Measurements from ENCODE around the gene CADPS2. TPM values are rescaled to one million over a fixed set of nuclear protein-coding genes. Genes with fewer than 3 reads are reported as not detected.

CADPS2 gene
- total RNA-seq, 1 donor from 2014 or later: 12.0 TPM

DNA sequence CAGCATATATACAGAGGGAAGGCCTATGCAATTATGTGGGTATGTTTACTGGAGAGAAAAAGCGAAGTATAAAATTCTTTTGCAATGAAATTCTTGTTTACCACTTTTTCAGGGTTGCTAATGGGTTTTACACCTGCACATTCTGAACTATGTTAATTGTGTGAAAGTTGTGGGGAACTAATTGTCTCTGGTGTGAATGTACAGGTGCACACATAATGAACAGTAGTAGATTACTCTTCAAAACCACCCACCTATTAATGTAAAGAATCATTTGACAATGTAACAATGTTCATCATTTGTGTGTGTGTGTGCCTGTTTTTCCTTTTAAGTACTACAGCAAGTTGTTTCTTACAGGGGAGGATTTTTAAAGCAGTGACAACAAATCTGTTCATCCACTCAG is 501.7 kb downstream of the CADPS2 start:
- DNase-seq (ENCODE audit: low spot score): no peak

DNA sequence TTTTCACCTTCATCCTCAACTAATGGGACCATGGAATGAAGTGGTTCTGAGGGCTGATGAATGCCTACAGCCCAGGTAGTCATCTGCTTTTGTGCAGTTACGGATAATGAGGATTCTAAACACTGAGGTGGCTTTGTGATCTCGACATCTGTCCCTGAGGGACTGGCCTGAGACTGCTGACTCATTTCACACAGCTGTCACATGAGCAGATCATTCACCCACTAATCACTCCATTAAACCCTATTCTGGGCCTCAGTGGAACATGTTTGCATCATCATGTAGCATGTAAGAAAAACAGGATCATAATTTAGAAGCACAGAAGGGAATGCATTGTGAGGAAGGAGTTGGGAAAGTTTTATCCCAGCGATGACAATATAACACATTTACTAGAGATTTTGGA is 502.3 kb downstream of the CADPS2 start:
- no peak for DNase-seq (ENCODE audit: low spot score)

DNA sequence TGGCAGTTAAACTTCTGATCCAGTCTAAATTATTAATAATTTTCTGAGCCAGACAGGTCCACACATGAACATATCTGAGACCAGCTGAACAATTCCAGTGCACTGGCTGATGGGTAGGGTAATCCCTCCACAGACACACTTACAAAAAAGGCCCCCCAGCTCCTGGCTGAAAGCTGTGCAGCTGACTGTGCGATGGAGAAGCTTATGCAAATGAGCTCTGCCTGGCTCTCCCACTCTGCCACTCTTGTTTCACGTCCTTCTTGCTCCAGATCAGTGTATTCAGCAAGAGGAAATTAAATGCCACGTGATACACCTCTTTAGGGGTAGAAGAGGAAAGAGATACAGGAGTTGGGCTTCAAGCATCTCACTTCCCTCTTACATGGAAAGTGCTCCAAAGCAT is 505.3 kb downstream of the CADPS2 start:
- DNase-seq (ENCODE audit: low spot score): no peak

DNA sequence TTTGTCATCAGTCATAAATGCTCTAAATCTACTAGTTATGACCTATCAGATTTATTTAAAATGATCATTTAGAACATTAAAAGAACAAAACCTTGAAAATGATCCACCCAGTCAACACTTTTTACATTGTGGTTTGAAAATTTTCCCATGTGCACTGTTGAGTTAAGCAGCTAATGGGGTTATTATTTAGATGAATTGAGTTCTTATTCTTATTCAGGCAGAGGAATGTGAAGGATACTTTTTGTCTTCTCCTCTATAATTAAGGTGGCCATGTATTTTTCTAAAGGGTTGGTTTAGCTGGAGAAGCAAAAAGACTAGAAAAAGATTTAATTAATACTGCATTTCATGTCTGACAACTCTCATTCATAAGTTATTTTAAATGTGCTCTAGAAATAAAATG is 506.8 kb downstream of the CADPS2 start:
- no peak for DNase-seq (ENCODE audit: low spot score)

DNA sequence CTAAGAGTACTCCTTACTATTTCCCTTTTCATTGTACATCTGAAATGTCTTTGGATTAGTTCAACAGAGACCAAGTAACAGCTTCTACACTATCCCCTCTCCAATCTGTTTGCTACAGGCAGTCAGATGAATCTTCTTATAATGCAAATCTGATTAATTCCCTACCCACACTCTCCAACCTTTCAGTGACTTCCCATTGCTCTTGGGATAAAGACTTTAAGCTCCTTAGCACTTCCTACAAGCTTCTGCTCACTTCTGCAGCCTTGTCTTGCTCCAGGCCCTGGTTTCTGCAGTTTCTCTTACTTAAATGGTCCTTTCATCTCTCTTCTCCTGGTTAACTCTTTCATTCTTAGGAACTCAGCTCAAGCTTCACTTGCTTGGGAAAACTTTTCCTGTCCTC is 516.5 kb downstream of the CADPS2 start:
- no peak for DNase-seq (ENCODE audit: low spot score)

DNA sequence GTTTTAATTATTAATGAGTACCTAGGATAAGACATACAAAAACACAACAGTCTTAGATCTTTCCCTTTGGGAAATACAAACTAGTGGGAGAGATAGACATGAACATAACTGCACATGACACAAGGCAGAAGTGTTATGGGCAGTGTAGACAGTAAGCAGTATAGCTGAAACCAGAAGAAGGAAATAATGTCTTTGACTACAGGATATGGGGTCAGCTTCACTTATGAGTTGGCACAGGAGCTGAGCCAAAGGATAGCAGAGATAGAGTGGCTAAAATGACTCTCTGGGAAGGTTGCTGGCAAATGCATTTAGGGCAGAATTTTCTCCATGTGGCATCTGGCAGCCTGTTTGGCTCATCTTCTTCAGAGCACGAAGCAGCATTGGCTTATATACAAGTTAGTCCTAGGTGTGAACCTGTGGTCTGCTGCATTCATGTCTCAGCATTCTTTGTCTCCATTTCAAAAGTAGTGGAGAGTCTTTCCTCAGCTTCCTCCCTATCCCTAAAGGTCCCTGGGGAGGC is 521.4 kb downstream of the CADPS2 start:
- no peak for DNase-seq (ENCODE audit: low spot score)

DNA sequence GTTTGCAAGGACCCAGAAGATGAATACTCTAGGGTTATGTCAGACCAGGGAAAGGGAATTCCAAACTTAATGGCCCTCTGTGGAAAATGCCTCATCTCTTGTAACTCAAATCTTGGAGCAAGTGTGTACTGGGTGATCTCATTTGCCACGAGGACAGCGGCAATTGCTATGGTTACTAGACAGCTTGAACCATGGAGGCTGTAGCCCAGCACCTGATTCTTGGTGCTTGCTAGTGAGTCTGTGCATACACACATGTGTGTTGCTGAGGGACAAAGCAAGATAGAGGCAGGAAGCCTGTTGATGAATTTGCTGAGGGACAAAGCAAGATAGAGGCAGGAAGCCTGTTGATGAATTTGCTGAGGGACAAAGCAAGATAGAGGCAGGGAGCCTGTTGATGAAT is 523.1 kb downstream of the CADPS2 start:
- no peak for DNase-seq (ENCODE audit: low spot score)

DNA sequence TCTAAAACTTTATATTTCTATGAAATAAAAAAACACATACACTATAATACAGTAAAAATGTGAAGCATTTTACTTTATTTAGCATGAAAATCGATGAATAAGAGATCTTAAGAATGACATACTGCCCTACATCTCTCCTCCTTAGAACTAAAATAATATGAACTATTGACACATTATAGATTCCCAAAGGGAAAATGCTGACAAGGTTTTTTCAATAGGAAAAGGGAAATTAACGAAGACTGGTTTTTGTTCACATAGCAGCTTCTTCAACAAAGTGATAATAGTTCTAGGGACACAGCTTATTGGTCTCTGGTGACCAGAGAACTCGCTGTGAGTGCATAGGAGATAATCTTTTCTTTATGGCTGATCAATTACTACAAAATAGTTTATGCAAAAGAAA is 523.8 kb downstream of the CADPS2 start:
- DNase-seq (ENCODE audit: low spot score): no peak

DNA sequence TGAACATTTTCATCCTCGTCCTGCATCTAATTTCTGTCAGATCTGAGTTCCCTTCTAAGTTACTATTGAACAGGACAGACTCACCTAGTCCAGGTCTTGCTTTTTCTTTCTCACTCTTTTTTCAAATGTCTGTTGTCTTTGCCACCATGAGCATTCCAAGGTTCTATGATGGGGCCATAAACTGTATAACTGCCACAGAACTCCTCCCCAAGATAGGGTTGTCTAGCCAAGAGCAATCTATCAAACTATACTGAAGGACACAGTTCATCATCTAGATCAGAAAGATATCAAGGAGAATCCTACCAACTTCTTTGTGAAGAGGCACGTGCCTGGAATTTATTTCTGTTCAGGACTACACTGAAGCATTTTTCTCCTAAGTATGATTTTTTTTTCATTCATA is 531.6 kb downstream of the CADPS2 start:
- no peak for DNase-seq (ENCODE audit: low spot score)

DNA sequence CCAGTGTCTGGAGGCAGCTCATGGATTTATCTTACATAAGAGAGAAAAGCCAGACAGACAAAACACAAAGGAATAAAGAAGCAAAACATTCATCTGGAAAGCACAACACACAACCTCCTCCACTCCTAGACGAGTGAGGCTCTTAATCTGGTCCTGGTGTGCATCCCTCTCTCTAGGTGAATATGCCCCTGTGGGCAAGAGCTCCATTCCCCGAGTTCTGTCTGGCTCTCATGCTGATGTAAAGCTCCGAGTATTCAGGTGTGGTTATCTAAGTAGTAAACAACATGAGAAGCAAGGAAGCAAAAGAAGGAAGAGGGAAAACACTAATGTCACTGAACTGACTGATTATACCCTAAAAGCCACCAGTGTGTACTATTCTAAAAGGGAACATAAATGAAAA is 533.8 kb downstream of the CADPS2 start:
- no peak for DNase-seq (ENCODE audit: low spot score)

DNA sequence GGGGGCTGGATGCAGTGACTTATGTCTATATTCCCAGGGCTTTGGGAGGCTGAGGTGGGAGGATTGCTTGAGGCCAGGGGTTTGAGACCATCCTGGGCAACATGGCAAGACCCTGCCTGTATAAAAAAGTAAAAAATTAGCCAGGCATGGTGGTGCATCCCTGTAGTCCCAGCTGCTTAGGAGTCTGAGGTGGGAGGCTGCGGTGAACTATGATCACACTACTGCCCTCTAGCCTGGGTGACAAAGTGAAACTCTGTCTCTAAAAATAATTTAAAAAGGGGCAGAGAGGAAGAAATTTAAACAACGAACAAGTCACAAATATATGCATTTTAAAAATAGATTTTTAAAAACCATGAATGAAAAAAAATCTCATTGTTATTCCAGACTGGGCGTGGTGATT is 535.6 kb downstream of the CADPS2 start:
- no peak for DNase-seq (ENCODE audit: low spot score)

DNA sequence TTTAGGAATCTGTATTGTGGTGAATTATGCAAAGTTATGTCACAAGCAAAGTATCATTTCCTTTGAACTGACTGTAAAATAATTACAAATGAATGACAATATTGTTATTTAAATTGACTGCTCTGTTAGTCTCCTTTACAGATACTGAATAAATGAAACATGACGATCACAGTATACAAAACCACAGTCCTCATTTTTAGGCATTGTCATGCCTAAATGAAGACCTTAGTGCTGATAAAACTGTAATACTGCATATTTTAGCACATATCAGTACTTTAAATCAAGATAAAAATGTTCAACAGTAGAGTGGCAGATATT is 542.0 kb downstream of the CADPS2 start:
- no peak for DNase-seq (ENCODE audit: low spot score)

DNA sequence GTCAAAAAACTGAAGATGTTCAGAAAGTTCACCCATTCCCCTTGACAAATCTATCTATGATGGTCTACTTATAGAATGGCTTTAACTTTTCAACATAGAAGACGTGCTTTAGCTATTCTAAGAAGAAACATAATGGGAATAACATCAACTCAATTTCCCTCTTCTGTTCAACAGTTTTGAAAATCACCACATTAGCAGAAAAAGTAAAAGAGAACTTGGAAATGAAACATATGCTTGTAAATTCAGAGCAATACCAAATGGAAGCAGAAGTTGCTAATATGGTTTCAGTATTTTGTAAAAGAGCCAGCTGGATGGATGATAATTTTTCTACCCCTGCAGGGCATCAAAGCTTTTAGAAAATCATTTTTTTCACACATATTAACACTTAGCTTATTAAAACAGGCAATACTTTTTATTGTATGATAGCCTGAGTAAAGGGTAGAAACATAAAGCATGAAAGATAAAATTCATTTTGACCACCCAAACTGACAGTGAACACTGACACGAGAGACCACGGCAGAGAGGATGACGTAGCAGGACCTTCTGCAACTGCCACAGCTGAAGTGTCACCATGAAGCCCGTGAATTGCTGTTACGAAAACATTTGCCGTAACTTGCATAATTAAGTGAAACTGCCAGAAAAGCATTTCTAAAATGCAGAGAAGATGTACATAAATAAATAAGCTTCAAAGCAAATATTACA is 542.5 kb downstream of the CADPS2 start:
- no peak for DNase-seq (ENCODE audit: low spot score)

DNA sequence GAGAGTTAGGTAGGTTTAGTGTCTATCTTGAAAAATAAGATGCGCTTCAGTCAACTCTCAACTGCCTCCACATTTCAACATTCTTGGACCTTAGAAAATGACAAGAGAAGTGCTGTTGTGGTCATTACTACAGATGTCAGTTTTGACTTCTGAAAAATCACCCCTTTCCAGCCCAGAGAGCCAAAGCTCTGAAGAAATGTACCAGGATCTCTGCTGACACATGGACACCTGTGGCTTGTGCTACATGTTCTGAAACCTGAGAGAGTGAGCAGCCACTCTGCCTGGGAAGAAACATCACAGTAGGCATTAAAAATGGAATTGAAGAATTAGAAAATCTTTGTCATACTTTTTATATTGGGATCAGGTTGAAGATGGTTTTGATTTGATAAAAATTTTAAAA is 545.8 kb downstream of the CADPS2 start:
- DNase-seq (ENCODE audit: low spot score): no peak

DNA sequence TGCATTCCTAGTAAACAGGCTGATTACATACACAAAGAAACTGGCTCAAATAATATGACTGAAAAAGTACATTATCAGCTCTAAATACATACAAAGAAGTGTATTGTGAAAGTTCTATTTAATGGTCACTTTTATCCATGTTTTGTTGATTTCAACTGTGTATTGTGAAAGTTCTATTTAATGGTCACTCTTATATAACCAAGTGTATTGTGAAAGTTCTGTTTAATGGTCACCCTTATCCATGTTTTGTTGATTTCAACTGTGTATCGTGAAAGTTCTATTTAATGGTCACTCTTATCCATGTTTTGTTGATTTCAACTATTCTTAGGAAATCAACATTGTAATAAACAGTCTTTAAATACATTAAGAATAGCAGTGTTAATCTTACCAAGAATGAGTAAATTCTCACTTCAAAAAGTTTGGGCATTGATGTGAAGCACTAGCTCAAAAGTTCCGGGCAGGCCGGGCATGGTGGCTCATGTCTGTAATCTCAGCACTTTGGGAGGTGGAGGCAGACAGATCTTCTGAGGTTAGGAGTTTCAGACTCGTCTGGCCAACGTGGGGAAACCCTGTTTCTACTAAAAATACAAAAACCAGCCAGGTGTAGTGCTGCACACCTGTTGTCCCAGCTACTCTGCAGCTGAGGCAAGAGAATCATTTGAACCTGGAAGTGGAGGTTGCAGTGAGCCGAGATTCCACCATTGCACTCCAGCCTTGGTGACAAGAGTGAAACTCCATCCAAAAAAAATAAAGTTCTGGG is 546.9 kb downstream of the CADPS2 start:
- DNase-seq (ENCODE audit: low spot score): no peak

DNA sequence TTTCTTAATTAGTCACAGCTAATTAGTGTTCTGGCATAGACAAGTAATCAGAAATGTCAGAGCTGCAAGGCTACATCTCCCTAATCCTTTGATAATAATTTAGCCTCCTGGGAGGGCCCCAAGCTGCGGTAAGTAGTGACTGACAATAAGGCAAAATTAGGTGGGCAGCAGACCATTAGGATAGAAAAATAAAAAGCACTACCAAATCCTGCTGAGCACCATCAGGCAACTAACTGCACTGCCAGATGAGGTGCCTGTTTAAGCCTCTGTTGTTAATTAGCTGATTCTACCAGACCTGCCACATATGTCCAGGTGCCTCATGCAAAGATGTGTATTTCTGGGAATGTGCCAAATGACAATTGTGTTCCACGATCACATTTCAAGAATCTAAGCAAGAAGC is 549.2 kb downstream of the CADPS2 start:
- no peak for DNase-seq (ENCODE audit: low spot score)

DNA sequence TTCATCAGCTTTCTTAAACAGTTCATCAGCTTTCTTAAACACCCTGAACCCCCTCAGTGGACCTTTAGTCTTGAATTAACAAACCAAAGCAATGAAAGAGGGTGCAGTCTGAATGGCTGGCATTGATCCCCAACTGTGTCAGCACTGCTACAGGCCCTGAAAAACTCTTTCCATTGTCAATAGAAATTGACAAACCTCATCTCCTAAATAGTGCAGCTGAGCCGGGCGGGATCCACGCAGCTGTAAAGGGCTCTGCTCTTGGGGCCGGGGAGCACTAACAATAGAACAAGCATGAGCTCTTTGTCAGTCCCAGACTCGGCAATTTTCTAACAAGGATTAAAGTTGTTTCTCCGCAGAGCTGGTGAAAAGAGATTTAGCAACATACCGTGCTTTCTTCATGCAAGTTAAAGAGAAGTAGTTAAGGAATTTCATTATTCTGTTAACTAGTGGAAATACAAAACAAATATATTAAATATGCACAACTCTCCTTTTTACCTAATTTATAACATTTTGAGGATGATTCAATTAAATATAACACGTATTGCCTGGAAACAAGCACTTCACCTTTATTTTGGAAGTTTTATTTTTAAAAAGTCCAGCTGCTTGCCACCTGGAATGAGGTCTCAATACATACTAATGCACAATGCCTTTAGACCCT is 557.0 kb downstream of the CADPS2 start:
- no peak for DNase-seq (ENCODE audit: low spot score)

DNA sequence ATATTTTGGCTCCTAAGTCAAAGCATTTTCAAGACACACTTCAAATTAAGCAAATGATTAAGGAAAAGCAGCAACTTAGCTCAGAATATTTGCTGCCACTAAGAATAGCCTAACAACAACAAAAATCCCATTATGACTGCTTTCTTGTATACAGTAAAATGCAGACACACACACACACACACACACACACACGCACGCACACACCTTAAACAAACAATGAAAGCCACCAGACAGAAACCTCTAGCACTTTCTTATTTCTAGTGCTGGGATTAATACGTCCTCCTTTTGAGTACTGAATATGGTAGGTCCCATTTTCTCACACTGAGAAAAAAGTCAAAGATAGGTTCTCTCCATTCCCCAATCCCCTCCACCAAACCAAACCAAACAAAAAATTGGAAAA is 558.3 kb downstream of the CADPS2 start:
- no peak for DNase-seq (ENCODE audit: low spot score)

DNA sequence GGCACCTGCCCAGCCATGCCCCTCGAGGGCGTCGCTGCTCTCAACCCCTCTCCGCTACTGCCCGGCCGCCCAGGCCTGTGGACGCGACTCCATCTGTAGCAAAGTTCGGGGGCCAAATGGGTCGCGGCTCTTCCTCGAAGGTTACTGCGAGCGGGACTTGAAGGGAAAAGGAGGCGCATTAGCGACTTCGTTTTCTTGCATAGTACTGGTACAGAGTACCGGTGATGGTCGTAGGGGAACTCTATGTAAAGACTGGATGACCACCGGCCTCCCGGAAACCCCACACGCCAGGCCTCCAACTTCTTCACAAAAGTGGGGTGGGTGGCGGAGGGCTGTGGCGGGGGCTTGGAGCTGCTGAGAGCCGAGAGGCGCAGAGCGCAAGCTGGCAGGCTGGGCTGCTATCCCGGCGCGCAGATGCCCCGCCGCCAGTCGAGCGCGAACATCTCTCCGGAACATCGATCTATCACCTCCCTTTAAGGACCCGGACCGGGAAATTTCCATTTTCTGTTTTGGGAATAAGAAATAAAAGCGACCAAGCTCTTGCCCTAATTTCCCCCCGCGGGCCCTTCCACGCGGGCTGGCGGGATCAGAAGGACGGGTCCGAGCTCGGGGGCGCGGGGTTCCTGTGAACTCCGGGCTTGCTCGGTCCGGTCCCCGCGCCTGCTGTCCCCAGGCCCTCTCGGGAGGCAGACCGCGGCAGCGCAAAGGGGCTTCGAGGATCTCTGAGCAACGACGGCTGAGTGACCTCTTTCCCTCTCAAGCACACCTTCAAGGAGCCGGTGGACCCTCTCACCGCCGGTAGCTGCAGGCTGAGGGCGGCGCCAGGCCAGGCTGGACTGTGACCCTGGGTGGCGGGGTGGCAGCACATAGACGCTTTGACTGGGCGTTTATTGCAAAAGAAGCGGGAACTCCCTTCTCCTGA is 569.5 kb downstream of the CADPS2 start:
- no peak for DNase-seq (ENCODE audit: low spot score)

DNA sequence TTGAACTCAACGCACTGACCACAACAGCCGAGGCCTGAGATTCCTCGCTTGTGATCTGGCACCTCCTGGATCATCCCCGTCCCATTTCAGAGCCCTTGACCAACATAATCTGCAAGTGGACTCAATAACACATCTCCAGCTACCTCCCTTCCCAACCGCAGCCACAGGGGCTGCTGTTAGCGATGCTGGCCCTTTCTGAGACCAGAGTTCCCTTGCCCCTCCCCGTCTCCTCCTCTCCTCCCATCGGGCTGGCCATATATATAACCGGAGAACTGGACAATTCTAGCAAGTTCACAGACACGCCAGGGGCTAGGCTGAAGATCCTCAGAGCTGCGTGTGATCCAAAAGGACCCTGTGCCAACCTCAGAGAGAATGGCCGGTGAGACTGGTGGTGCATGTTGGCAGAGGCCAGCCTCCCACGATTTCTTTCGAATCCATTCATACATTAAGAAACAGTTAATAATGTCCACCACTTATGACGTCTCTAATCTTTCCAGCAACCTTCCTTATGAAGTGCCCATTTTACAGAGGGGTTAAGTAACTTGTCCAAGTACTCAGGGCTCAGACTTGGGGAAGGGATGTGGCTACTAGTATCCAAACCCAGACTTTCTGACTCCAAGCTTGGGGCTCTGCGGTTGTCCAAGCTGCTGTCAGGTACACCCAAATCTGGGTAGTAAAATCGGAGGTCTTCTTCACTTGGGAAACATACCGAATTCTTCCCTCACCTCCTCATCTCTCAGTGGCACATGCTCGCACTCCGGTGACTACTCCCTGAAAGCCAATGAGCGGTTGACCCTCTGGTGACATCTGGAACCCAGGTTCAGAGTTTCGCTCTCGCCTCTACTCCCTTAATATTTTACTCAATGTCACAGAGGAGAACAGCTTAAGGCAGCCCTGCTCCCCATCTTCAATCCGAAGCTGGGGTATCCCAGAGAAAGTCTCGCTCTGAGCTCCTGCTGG is 570.5 kb downstream of the CADPS2 start:
- no peak for DNase-seq (ENCODE audit: low spot score)

DNA sequence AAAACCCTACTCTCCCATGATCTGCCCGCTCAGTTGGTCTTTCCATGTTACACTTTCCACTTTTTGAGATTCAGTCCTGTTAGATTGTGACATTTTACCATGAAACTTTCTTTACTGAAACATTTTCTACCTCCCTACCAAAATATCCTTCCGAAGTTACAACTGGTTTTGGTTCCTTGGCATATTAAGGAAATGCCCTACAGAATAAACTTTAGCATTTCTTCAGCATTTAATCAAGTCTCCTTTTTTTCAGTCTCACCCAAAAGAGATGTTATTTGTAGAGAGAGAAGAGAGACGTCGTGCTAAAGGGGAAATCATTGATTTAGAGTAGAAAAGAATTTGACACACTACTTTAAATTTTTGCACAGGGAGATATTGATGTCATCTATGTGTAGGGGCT is 572.0 kb downstream of the CADPS2 start:
- DNase-seq (ENCODE audit: low spot score): no peak

Data from umbilical cord (tissue), 2 donors.